HG03342 (cell line): Measurements from ENCODE around the gene CCDC3.
"Not testable (repeated sequence)": the region's sequence is repeated elsewhere in the genome, so short reads cannot be mapped to it uniquely, and the experiment has no call there.

Experiments used
- ATAC-seq: cut with Tn5 transposase; IDR thresholded peaks from one replicate; pipeline ENCODE4 v1.9.1; 2021; ENCODE audit warnings: mild to moderate bottlenecking, moderate library complexity; ENCODE audit not compliant: unreplicated experiment

Gene CCDC3

GRCh38 chr10:13001887-13002212 is 337 bp upstream of the CCDC3 start:
- ATAC-seq: no peak

DNA sequence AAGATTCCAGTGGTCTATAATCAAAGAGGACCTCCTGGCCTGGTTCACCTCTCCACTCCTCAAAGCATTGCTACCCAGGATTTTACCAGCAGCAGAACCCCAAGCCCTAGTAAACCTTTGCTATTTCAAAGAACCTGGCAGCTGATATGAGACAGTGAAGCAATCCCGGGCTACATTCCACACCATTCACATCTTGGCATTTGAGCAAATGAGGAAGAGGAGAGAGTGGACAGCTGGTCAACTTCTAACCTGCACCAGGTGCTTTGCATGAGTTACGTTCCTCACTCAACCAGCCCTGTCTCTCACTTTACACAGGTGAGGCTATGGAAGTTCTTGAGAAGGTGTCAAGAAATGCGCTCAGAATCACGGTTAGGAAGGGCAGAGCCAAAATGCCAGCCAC is 1.1 kb downstream of the CCDC3 start:
- ATAC-seq: no peak

- no peak for ATAC-seq
Measured at GRCh38 chr10:12999849-13000248, 1.7 kb downstream of the CCDC3 start.

GRCh38 chr10:12995425-12995861 is 6.1 kb downstream of the CCDC3 start:
- ATAC-seq: no peak

DNA sequence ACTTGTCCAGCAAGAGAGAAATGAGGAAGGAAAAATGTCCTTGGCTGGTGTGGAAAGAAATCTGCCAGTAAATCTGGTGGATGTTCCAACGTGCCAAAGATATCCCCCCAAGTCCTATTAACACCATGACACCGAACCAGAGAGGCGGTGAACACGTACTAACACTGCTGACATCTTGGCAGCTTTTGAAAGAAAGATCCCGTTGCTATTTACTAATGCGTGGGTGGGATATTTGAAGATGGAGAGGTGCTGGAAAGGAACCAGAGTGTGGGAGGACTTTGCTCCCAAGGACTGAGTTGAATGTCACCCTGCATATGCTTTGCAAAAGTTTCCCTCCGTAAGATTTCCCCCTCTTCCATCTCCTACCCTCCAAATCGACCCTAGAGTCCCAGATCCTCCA is 7.9 kb downstream of the CCDC3 start:
- ATAC-seq: no peak

GRCh38 chr10:12985347-12985746 is 16.2 kb downstream of the CCDC3 start:
- no peak for ATAC-seq

- ATAC-seq: no peak
Measured at GRCh38 chr10:12984165-12984747, 17.3 kb downstream of the CCDC3 start.

DNA sequence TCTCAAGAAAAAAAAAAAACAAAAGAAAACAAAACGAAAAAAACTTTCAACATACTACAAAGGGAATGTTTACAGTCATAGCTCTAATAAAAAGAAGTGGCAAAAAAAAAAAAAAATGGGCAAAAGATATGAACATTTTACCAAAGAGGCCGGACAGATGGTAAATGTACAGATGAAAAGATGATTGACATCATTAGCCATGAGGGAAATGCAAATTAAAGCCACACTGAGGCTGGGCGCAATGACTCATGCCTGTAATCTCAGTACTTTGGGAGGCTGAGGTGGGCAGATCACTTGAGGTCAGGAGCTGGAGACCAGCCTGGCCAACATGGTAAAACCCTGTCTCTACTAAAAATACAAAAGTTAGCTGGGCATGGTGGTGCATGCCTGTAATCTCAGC is 17.9 kb downstream of the CCDC3 start:
- ATAC-seq: not testable (repeated sequence)

GRCh38 chr10:12981570-12981969 is 19.9 kb downstream of the CCDC3 start:
- ATAC-seq: no peak

DNA sequence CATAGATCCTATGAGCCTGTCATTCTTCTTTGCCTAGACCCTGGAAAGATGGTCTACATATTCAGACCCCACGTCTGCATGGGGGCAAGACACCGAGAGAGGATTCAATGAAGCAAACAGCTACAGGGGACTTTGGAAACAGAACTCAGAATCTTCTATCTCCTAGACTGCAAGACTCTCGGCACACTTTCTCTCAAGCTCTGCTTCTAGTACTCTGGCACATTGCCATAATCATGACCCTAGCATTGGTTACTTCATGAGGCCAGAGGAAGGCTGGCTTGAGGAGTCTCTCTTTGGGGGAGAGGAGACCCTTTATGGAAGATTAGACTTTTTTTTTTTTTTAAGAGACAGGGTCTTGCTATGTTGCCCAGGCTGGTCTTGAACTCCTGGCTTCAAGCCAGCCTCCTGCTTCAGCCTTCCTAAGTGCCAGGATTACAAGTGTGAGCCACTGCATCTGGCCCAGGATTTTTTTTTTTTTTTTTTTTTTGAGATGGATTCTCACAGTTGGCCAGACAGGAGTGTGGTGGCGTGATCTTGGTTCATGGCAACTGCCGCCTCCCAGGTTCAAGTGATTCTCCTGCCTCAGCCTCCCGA is 20.7 kb downstream of the CCDC3 start:
- ATAC-seq: no peak

GRCh38 chr10:12980102-12980661 is 21.3 kb downstream of the CCDC3 start:
- no peak for ATAC-seq

GRCh38 chr10:12978891-12979290 is 22.6 kb downstream of the CCDC3 start:
- ATAC-seq: no peak

- ATAC-seq: no peak
Measured at GRCh38 chr10:12975906-12976305, 25.6 kb downstream of the CCDC3 start.

GRCh38 chr10:12975266-12975665 is 26.2 kb downstream of the CCDC3 start:
- ATAC-seq: no peak

- ATAC-seq: no peak
Measured at GRCh38 chr10:12974491-12975199, 26.9 kb downstream of the CCDC3 start.

DNA sequence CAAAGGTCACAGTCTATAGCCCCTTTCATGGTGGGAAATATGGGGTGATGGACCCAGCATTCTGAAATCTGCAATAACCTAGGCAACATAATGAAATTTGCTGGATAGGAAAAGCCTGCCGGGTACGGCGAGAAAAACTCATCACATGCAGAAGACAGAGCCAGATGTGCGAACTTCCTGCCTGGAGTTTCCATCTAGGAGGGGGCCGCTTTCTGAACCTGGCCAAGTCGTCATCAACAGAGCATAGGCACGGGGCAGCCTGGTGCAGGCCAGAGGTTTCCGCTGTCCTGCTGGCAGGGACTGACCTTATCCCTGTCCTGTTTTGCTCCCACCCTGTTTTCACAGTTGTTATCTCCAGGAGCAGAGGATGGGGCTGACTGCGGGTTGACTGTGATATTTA is 27.4 kb downstream of the CCDC3 start:
- ATAC-seq: no peak

GRCh38 chr10:12973149-12973718 is 28.3 kb downstream of the CCDC3 start:
- no peak for ATAC-seq

GRCh38 chr10:12972146-12972545 is 29.4 kb downstream of the CCDC3 start:
- ATAC-seq: no peak

GRCh38 chr10:12971001-12971788 is 30.3 kb downstream of the CCDC3 start:
- no peak for ATAC-seq

DNA sequence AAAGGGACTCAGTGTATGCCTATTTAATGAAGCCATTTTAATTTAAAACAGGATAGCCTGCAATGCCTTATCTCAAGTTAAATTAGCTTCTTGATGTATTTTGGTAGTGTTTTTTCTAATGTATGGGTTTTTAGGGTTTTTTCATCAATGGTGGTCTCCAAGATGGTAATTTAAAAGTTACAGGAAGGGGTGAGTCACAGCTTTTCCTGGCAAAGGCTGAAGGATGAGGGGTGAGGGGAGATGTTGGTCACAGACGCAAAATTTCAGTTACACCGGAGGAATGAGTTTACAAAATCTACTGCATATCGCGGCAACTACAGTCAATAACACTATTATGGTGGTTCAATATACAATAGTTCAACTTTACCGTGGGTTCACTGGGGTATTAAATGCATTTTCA is 31.6 kb downstream of the CCDC3 start:
- ATAC-seq: no peak

GRCh38 chr10:12966067-12966466 is 35.4 kb downstream of the CCDC3 start:
- no peak for ATAC-seq
